ENCODE results near the gene E2F2.
A peak's percentile ranks its signal among the peaks of the same experiment; 100 is the strongest.

E2F2 gene, protein sequence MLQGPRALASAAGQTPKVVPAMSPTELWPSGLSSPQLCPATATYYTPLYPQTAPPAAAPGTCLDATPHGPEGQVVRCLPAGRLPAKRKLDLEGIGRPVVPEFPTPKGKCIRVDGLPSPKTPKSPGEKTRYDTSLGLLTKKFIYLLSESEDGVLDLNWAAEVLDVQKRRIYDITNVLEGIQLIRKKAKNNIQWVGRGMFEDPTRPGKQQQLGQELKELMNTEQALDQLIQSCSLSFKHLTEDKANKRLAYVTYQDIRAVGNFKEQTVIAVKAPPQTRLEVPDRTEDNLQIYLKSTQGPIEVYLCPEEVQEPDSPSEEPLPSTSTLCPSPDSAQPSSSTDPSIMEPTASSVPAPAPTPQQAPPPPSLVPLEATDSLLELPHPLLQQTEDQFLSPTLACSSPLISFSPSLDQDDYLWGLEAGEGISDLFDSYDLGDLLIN

DNA sequence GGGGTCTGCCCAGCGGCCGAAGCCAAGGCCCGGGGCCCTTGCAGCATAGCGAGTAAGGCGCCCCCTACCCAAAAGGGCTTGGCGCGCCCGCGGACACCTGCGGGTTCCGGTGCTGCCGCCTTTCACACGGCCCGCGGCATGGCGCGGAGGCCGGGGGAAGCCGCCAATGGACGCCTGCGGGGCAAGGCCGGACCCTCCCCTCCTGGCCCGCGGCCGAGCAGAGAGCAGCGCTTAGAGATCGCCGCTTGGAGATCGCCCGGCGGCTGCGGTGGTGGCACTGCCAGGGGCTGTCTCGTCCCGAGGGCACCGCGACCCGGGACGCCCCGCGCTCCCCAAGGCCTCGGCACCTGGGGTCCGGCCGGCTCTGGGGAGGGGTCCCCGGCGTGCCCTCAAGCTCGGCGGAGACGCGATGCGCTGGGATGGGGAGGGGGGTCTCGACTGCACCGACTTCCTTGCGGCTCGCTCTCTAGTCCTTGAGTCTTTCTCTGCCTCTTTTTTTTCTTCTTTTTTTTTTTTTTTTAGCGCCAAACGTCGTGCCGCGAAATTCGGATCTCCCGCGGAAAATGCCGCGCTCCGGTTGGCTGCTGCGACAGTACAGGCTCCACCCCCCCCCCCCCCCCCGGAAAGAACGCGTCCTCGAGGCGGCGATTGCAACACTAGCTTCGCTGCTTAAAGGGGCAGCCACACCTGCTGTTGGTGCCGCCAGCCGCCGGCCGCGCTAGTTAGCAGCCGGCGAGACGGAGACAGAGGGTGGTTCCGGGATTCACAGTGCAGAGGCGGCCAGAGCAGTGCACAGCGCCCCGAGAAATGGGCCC lies at the start of gene E2F2:
Gene E2F2, minus strand, starts transcription at position 487 of the 815 bp plus-strand sequence. Its CDS starts 440 bp downstream, at position 47.
- DNase-seq (ENCODE audit: low read depth): peak; percentile 73

DNA sequence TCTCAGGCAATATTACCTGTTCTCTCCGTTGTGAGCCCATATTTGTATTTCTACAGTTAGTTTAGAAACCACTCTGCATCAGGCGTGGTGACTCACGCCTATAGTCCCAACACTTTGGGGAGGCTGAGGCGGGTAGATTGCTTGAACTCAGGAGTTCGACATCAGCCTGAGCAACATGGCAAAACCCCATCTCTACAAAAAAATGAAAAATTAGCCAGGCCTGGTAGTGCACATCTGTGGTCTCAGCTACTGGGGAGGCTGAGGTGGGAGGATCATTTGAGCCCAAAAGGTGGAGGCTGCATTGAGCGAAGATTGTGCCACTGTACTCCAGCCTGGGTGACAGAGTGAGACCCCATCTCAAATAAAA lies 47.9 kb upstream of the E2F2 start:
- DNase-seq (ENCODE audit: low read depth): no peak

DNA sequence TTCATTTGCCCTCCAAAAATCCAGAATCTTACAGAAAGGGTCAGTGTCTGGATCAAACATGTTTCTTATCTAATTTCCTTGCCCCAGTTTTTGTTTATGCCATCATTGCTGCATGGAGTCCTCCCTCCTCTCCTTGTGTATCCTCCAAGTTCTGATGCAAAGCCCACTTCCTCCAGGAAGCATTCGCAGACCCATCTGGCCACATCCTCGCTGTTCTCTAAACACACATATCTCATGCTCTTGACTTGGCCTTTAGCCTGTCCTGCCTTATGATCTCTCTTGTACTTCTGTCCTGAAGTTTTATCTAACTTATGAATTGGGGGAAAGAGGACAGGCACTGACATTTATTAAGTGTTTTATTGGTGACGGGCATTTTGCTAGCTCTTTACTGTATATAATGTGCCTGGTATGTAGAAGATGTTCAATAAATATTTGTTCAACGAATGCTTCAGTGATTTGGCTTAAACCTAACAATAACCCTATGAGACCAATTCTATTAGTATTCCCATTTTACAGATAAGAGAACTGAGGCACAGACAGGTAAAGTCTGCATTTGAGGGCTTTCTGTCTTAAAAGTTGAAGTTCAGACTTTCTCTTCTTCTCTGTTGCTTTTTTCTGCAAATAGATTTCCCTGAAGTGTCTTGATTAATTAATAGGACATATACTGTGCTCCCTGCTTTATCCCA lies 47.4 kb upstream of the E2F2 start:
- no peak for DNase-seq (ENCODE audit: low read depth)

DNA sequence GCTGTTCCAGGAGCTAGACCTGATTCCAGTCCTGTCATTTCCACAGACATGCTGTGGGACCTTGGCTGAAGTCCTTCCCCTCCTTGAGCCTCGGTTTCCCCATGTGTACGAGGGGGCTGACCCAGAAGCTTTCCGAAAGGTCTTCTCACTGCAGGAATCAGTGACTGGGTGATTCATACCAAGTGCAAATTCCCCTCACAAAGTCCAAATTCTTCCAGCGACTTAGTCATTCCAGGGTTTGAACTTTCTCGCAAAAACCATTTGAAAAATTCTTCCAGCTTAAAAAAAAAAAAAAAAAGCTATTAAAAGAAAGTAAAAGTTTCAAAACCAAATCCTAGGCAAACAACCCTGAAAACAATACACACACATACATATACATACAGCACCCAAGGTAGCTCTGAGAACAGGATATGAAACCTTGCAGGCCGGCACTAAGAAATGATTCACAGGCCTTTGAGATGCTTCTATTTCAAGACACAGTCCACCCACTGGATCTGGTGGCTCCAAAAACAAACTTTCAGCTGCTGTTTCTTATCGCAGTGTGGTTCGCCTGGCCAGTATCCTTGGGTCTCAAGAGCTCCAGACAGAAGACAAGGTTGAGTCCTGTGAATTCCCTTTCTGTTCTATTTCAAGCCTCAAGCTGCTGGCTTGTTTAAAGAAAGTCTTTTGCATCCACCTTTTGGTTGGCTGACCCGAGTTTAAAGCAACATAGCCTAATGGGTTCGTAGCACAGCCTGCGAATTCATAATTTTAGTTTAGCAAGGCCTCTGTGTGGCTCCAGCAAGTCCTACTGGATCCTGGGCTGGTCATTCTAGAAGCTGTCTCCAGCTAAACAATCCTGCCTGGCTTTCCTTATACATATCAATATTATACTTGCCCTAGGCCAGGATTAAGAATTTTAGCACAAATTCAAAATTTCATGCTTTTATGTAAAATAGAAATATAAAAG lies 46.3 kb upstream of the E2F2 start:
- DNase-seq (ENCODE audit: low read depth): no peak

DNA sequence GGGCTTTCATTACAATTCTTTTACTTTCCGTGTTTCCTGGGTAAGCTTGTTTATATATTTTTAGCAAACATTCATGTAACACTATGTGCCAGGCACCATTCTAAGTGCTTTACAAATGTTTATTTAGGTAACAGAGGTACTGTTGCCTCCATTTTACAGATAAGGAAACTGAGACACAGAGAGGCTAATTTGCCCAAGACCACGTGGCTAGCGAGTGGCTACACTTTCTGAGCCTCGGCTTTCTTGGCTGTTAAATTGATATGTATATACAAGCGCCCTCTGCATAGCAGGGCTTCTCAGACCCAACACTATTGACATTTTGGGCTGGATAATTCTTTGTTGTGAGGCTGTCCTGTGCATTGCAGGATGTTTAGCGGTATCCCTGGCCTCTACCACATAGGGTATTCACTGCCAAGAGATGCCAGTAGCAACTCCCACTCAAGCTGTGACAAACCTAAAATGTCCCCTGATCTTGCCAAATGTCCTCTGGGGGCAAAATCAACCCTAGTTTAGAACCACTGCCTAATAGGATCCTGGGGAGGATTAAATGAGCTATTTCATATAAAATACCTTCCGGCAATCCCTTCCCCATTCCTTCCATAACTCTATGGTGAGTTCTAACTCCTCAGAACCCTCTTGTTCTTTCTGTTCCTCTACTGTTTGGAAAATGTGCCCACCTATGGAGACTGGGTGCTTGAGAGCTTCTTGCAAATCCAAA lies 45.5 kb upstream of the E2F2 start:
- no peak for DNase-seq (ENCODE audit: low read depth)

DNA sequence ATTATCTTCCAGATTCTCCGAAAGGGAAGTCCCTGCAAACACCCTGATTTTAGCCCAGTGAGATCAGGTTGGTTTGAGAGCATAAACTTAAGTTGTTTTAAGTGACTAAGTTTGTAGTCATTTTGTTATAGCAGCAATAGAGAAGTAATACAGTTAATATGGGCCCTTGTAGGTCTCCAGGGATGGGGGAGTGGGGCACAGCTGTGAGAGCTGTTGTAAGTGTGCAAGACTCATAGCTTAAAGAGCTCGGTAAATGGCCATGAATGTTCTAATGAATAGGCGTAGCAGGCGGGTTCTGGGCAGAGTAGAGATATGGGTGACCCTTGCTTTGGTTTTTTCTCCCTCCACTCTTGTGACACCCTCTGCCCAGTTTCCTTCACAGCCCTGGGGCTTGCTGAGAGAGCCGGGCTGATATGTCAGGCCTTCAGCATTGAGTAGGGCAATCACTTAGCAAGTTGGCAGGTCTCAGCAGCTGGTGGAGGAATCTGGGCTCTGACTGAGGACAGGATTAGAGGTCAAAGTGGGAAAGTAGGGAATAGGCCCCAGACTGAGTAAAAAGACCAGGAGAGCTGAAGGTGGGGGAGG lies 44.3 kb upstream of the E2F2 start:
- DNase-seq (ENCODE audit: low read depth): no peak

DNA sequence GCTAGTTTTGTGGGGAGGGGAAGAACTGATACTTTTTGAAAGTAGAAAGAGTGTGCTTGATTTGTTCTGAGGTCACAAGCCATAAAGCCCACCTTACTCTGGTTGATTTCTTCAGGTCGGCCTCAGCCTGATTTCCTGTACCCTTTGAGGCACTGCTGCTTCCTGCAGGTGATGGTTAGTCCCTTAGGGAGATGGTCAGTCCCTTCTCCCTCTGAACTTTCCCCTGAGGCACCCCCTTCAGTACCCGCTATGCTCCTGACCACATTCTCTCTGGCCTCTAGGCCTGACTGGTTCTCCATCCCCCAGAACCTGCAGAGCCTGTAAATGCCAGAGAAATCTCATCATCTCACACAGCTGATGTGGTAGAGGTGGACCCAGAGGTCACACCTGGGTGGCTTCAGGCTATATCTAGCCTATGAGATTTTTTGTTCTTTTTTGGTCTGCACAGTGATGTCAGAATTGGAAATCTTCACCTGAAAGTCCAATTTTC lies 43.3 kb upstream of the E2F2 start:
- DNase-seq (ENCODE audit: low read depth): no peak

DNA sequence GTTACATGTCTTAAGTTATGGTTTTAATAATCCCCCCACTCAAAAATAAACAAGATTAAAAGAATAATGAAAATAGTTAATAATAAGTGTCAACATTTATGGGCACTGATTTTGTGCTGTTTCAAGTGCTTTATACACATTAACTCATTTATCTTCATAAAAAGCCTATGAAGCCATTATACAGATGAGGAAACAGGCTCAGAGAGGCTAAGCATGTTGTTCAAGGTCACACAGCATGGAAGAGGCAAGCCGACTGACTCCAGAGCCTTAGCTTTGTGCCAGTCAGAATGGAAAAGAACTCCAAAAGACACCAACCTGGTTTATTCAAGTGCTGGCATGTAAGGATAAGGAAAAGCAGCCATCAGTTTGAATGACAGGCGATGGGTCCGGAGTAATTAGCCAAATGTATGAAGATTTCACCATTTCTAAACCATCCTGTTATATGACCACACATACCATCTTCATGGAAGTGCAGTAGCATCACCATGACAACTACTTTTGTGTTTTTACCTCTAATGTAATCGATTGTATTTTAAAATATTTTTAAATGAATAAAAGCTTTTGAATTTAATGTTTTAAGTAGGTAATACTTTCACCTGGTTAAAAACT lies 42.6 kb upstream of the E2F2 start:
- no peak for DNase-seq (ENCODE audit: low read depth)

DNA sequence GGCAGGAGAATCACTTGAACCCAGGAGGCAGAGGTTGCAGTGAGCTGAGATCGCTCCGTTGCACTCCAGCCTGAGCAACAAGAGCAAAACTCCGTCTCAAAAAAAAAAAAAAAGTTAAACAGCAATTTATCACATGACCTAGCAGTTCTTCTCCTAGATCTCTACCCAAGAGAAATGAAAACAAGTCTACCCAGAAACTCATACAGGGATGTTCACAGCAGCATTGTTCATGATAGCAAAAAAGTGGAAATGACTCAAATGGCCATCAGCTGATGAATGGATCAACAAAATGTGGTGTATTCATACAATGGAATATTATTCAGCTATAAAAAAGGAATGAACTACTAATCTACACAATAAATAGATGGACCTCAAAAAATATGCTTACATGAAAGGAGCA lies 40.4 kb upstream of the E2F2 start:
- DNase-seq (ENCODE audit: low read depth): no peak

DNA sequence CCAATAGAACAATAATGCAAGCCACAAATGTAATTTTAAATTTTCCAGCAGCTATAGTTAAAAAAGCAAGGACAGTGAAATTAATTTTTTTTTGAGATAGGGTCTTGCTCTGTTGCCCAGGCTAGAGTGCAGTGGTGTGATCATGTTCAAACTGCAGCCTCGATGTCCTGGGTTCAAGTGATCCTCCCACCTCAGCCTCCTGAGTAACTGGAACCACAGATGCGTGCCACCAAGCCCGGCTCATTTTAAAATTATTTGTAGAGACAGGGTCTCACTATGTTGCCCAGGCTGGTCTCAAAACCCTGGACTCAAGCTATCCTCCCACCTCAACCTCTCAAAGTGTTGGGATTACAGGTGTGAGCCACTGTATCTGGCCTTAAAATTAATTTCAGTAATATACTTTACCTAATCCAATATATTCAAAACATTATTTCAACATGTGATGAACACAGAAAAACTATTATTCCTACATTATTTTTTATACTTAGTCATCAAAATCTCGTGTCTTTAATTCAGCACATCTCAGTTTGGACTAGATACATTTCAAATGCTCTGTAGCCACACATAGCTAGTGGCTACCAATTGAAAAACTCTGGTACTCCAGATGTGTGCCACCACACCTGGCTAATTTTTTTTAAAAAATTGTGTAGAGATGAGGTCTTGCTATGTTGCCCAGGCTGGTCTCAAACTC lies 39.1 kb upstream of the E2F2 start:
- no peak for DNase-seq (ENCODE audit: low read depth)

DNA sequence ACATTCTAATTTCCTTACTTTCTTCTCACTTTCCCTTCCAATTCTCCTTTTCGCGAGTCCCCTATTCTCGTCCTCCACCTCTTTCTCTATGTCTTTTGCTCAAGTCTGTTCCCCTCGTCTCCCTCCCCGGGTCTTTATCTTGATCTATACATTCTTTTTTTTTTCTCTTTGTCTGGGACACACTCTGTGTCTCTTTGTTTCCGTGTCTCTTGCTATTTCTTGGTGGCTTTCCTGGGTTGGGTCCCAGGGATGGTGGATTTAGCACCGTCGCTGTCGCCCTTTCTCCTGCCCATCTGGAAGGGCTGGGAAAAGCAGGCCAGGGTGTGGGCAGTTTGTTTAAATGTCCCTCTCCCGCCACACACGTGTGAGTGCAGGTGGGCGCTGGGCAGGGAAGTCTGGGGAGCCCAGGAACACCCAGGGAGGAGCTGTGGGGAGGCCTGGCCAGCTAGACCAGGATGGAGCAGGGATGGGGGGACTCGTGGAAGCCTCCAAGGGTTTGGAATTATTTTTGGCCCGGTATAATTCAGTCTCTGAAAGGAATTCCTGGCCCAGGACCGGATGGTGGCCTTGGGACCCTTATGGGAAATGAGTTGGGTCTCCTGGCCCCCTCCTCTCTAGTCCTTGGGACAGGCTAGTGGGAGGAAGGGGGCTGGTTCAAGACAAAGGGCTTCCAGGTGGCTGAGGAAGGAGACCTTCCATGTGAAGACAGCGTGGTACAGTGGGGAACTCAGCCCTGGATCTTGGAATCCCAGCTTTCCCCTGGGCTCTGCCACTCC lies 37.8 kb upstream of the E2F2 start:
- no peak for DNase-seq (ENCODE audit: low read depth)

DNA sequence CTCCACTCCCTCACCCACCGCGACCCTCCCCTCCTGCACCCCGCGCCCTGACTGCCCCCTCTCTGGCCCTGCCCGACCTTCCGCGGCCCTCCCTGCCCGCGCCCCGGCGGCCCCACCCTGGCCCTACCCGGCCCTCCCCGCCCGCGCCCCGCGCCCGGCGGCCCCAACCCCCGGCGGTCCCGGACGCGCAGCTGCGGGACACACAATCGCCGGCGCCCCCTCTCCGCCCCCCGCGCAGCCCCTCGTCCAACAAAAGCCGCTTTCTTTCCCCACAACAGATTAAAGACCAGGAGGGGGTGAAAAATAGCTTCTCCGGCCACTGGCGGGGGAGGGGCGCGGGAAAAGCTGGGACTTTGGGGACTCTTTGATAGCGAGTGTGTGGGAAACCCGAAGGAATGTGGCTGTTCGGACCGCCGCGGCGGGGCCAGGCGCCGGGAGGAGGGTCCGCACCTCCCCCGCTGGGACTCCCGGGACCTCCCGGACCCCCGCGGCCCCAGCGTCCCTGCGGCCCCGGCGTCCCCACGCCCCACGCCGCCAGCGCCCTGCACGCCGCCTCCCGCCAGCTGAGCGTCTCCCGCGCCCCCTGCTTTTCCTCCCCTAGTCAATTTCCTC lies 37.1 kb upstream of the E2F2 start:
- no peak for DNase-seq (ENCODE audit: low read depth)

DNA sequence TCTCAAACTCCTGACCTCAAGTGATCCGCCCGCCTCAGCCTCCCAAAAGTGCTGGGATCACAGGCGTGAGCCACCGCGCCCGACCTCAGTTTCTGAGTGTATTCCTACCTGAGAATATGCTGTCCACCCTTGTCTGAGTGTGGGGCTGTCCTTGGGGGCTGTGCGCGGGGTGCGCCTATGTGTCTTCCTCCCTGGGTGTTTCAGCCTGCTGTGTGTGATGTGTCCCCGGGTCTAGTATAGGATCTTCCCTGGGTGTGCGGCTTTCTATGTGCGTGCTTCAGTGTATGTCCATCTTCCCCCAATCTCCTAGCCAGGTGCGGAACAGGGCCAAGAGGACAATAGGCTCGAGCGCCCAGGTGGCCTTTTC lies 36.6 kb upstream of the E2F2 start:
- no peak for DNase-seq (ENCODE audit: low read depth)

DNA sequence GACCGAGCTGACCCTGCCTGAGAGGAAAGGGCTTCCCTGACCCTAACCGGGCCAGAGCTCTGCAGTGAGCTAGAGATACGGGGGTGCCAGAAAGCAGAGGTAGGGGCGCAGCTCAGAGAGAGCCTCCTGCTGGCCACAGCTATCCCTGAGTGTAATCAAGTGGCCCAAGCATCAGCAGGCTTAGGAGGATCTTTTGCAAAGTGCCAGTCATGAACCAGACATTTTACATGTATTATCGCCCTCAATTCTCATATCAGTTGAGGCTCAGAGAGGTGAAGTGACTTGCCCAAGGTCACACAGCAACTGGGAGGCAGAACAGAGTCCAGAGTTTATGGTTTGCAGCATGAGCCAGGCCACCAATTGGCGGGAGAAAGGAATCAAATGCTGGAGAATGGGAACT lies 35.3 kb upstream of the E2F2 start:
- no peak for DNase-seq (ENCODE audit: low read depth)

DNA sequence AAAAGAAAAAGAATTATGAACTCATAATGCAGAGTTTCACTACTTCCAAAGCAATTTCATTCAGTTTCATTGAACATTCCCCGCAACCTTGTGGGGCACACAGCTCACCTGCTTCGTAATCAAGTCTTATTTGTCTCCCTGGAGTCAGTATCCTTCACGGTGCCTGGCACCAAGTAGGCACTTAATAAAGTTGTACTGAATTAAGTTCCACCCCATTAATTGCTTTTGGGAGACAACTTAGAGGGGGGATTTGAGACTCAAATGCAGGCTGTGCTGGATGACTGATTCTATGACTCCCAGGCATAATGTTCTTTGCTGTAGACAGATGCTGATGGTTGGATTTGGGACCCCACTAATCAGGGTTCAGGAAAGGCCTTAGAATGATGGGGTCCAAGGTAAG lies 34.7 kb upstream of the E2F2 start:
- no peak for DNase-seq (ENCODE audit: low read depth)

DNA sequence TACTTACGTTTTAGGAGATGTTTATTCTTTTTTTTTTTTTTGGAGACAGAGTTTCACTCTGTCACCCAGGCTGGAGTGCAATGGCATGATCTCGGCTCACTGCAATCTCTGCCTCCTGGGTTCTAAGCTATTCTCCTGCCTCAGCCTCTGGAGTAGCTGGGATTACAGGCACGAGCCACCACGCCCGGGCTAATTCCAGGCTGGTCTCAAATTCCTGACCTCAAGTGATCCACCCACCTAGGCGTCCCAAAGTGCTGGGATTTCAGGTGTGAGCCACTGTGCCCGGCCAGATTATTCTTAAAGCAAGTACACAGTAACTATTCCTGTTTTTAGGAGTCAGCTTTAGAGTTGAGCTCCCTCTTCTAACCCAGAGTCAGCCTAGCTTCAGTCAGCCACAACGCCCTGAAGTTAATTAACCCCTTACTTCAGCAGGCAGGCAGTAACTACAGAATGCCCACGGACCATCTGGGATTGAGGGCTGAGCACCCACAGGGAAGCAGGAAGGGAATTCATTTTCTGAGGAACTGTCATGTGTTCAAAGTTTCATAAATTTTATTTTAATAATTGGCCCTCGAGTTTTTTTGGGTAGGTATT lies 33.6 kb upstream of the E2F2 start:
- no peak for DNase-seq (ENCODE audit: low read depth)

DNA sequence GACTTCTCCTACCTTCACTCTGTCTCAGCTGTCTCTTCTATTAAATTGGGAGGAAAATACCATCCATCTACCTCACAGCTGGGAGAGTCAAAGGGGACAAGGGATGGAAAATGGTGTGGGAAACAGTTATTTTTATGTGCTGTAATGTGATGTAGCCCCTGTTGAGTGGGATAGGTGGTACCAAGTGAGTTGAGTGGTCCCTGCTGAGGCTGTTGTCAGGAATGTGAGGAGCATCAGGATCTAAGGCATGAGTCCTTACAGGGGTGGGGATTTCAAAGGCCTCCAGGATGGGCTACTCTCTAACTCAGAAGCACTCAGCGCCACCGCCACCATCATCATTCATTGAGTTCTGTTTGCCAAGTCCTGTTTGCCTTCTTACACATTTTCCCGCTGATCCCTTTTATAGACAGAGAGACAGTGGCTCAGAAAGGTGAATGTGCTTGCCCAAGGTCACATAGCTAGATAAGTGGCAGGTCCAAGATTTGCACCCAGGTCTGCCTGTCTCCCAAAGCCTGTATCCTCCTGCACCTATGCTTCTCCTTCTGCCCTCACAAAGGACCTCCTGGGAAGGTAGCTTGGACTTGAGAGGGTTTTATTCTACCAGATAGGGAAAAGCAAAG lies 32.8 kb upstream of the E2F2 start:
- no peak for DNase-seq (ENCODE audit: low read depth)

All from stimulated activated CD8-positive, alpha-beta memory T cell treated with anti-CD3 and anti-CD28 coated beads, Interleukin-12 subunit alpha, Interleukin-12 subunit beta, amount 100 ng/mL, for 1 hour (primary cell).